Measurements from ENCODE around the gene LPGAT1. TPM values are rescaled to one million over a fixed set of nuclear protein-coding genes. Genes with fewer than 3 reads are reported as not detected.
A peak's percentile ranks its signal among the peaks of the same experiment; 100 is the strongest.

LPGAT1 gene
- polyA plus RNA-seq, 3 donors from 2014 or later, result 29.1 to 63.3 (median 46.9) TPM

- Mint-ChIP-seq H3K9me3 (no peaks in the 10 kb centered on the region), H3K36me3 (peaks cover 13 to 17% (median 14%) of the 10 kb centered on the region in 3 donors), H3K4me3 (no peak overlapping the region), H3K27me3 (ENCODE audit: low read depth in 3 of 3) (peaks cover 0 to 2% (median under 1%) of the 10 kb centered on the region in 3 donors), H3K27ac (no peak overlapping the region), H3K4me1 (peaks cover 2 to 17% of the 10 kb centered on the region in 2 donors)
- DNase-seq, result no peak
Measured at GRCh38 chr1:211814313-211814712, 16.2 kb downstream of the LPGAT1 start.

GRCh38 chr1:211813590-211813989 lies 17.0 kb downstream of the LPGAT1 start:
- H3K9me3 Mint-ChIP-seq, result no peaks in the 10 kb centered on the region
- H3K36me3 Mint-ChIP-seq, result peaks cover 15 to 17% (median 16%) of the 10 kb centered on the region in 3 donors
- H3K27me3 Mint-ChIP-seq (ENCODE audit: low read depth in 3 of 3), result peaks cover 0 to 2% (median 0%) of the 10 kb centered on the region in 3 donors
- DNase-seq, result no peak
- peak overlapping the region in 2 of 6 donors; percentile 12 for H3K27ac Mint-ChIP-seq
- H3K4me1 Mint-ChIP-seq, result peaks cover 2 to 21% of the 10 kb centered on the region in 2 donors
- no peak overlapping the region for H3K4me3 Mint-ChIP-seq

GRCh38 chr1:211812584-211812983 lies 18.0 kb downstream of the LPGAT1 start:
- DNase-seq, result no peak
- peak overlapping the region in 1 of 6 donors; percentile 19 for H3K27ac Mint-ChIP-seq
- no peak overlapping the region for H3K4me3 Mint-ChIP-seq
- peaks cover 2 to 27% of the 10 kb centered on the region in 2 donors for H3K4me1 Mint-ChIP-seq
- no peaks in the 10 kb centered on the region for H3K27me3 Mint-ChIP-seq (ENCODE audit: low read depth in 3 of 3)
- H3K9me3 Mint-ChIP-seq, result no peaks in the 10 kb centered on the region
- peaks cover 17 to 21% (median 18%) of the 10 kb centered on the region in 3 donors for H3K36me3 Mint-ChIP-seq

GRCh38 chr1:211811848-211812247 lies 18.7 kb downstream of the LPGAT1 start:
- peaks cover 2 to 35% of the 10 kb centered on the region in 2 donors for H3K4me1 Mint-ChIP-seq
- H3K36me3 Mint-ChIP-seq, result peaks cover 17 to 28% (median 25%) of the 10 kb centered on the region in 3 donors
- no peak overlapping the region for H3K4me3 Mint-ChIP-seq
- H3K9me3 Mint-ChIP-seq, result no peaks in the 10 kb centered on the region
- peak overlapping the region in 1 of 6 donors; percentile 31 for H3K27ac Mint-ChIP-seq
- no peak for DNase-seq
- no peaks in the 10 kb centered on the region for H3K27me3 Mint-ChIP-seq (ENCODE audit: low read depth in 3 of 3)

- Mint-ChIP-seq H3K36me3 (peaks cover 17 to 28% (median 28%) of the 10 kb centered on the region in 3 donors), H3K4me3 (no peak overlapping the region)
Measured at GRCh38 chr1:211811126-211811525, 19.4 kb downstream of the LPGAT1 start.

GRCh38 chr1:211808475-211808874 lies 22.1 kb downstream of the LPGAT1 start:
- no peak for DNase-seq
- no peaks in the 10 kb centered on the region for H3K27me3 Mint-ChIP-seq (ENCODE audit: low read depth in 3 of 3)
- no peak overlapping the region for H3K4me3 Mint-ChIP-seq
- H3K9me3 Mint-ChIP-seq, result no peaks in the 10 kb centered on the region
- peaks cover 2 to 50% of the 10 kb centered on the region in 2 donors for H3K4me1 Mint-ChIP-seq
- H3K36me3 Mint-ChIP-seq, result peaks cover 24 to 40% (median 39%) of the 10 kb centered on the region in 3 donors
- H3K27ac Mint-ChIP-seq, result no peak overlapping the region

More at GRCh38 chr1:211811126-211811525, 19.4 kb downstream of the LPGAT1 start:
- Mint-ChIP-seq H3K4me1 (peaks cover 2 to 42% of the 10 kb centered on the region in 2 donors), H3K27me3 (ENCODE audit: low read depth in 3 of 3) (no peaks in the 10 kb centered on the region), H3K9me3 (no peaks in the 10 kb centered on the region), H3K27ac (peak overlapping the region in 2 of 6 donors; percentile 3 to 18)
- DNase-seq, result no peak

GRCh38 chr1:211804915-211805314 lies 25.6 kb downstream of the LPGAT1 start:
- no peaks in the 10 kb centered on the region for H3K9me3 Mint-ChIP-seq
- no peak overlapping the region for H3K4me3 Mint-ChIP-seq
- peaks cover 5 to 68% of the 10 kb centered on the region in 2 donors for H3K4me1 Mint-ChIP-seq
- peaks cover 0 to 2% (median 0%) of the 10 kb centered on the region in 3 donors for H3K27me3 Mint-ChIP-seq (ENCODE audit: low read depth in 3 of 3)
- H3K36me3 Mint-ChIP-seq, result peaks cover 34 to 59% (median 56%) of the 10 kb centered on the region in 3 donors
- H3K27ac Mint-ChIP-seq, result no peak overlapping the region
- no peak for DNase-seq

- peaks cover 0 to 2% (median 0%) of the 10 kb centered on the region in 3 donors for H3K27me3 Mint-ChIP-seq (ENCODE audit: low read depth in 3 of 3)
- H3K9me3 Mint-ChIP-seq, result no peaks in the 10 kb centered on the region
- no peak for DNase-seq
- H3K36me3 Mint-ChIP-seq, result peaks cover 33 to 51% (median 42%) of the 10 kb centered on the region in 3 donors
- H3K4me1 Mint-ChIP-seq, result peaks cover 10 to 60% of the 10 kb centered on the region in 2 donors
- no peak overlapping the region for H3K27ac Mint-ChIP-seq
- H3K4me3 Mint-ChIP-seq, result no peak overlapping the region
Measured at GRCh38 chr1:211800925-211801607, 29.5 kb downstream of the LPGAT1 start.

- Mint-ChIP-seq H3K27me3 (ENCODE audit: low read depth in 3 of 3) (peaks cover 0 to 2% (median 0%) of the 10 kb centered on the region in 3 donors), H3K4me1 (peaks cover 8 to 50% of the 10 kb centered on the region in 2 donors), H3K4me3 (no peak overlapping the region), H3K9me3 (no peaks in the 10 kb centered on the region), H3K27ac (no peak overlapping the region), H3K36me3 (peaks cover 24 to 41% (median 27%) of the 10 kb centered on the region in 3 donors)
- DNase-seq, result no peak
Measured at GRCh38 chr1:211797994-211798393, 32.6 kb downstream of the LPGAT1 start.

- no peak overlapping the region for H3K4me3 Mint-ChIP-seq
- peaks cover 0 to 5% of the 10 kb centered on the region in 2 donors for H3K4me1 Mint-ChIP-seq
- no peaks in the 10 kb centered on the region for H3K9me3 Mint-ChIP-seq
- DNase-seq, result no peak
- no peaks in the 10 kb centered on the region for H3K27me3 Mint-ChIP-seq (ENCODE audit: low read depth in 3 of 3)
- H3K36me3 Mint-ChIP-seq, result peaks cover 11 to 20% (median 17%) of the 10 kb centered on the region in 3 donors
- peak overlapping the region in 4 of 6 donors; percentile 14 to 72 (median 50) for H3K27ac Mint-ChIP-seq
Measured at GRCh38 chr1:211791979-211792378, 38.6 kb downstream of the LPGAT1 start.

- H3K9me3 Mint-ChIP-seq, result no peaks in the 10 kb centered on the region
- DNase-seq, result no peak
- H3K4me1 Mint-ChIP-seq, result peaks cover 2 to 5% of the 10 kb centered on the region in 2 donors
- H3K27me3 Mint-ChIP-seq (ENCODE audit: low read depth in 3 of 3), result no peaks in the 10 kb centered on the region
- H3K4me3 Mint-ChIP-seq, result no peak overlapping the region
- no peak overlapping the region for H3K27ac Mint-ChIP-seq
- H3K36me3 Mint-ChIP-seq, result peaks cover 11 to 25% (median 19%) of the 10 kb centered on the region in 3 donors
Measured at GRCh38 chr1:211789641-211790464, 40.7 kb downstream of the LPGAT1 start.

- no peak for DNase-seq
- Mint-ChIP-seq H3K4me3 (no peak overlapping the region), H3K36me3 (peaks cover 11 to 30% (median 22%) of the 10 kb centered on the region in 3 donors), H3K27me3 (ENCODE audit: low read depth in 3 of 3) (no peaks in the 10 kb centered on the region), H3K4me1 (peaks cover 12 to 17% of the 10 kb centered on the region in 2 donors), H3K27ac (no peak overlapping the region), H3K9me3 (no peaks in the 10 kb centered on the region)
Measured at GRCh38 chr1:211788626-211789025, 41.9 kb downstream of the LPGAT1 start.

- no peaks in the 10 kb centered on the region for H3K27me3 Mint-ChIP-seq (ENCODE audit: low read depth in 3 of 3)
- peaks cover 3 to 20% (median 16%) of the 10 kb centered on the region in 3 donors for H3K36me3 Mint-ChIP-seq
- DNase-seq, result peak; percentile 51 to 63 (median 60)
- peak overlapping the region; percentile 19 to 72 (median 44) for H3K4me3 Mint-ChIP-seq
- H3K27ac Mint-ChIP-seq, result peak overlapping the region; percentile 47 to 83 (median 72)
- H3K4me1 Mint-ChIP-seq, result peaks cover 16 to 24% of the 10 kb centered on the region in 2 donors
- H3K9me3 Mint-ChIP-seq, result no peaks in the 10 kb centered on the region
Measured at GRCh38 chr1:211783897-211784296, 46.7 kb downstream of the LPGAT1 start.

- H3K36me3 Mint-ChIP-seq, result peaks cover 6 to 27% (median 20%) of the 10 kb centered on the region in 3 donors
- no peak overlapping the region for H3K4me3 Mint-ChIP-seq
- peaks cover 16 to 24% of the 10 kb centered on the region in 2 donors for H3K4me1 Mint-ChIP-seq
- DNase-seq, result no peak
- H3K9me3 Mint-ChIP-seq, result no peaks in the 10 kb centered on the region
- H3K27me3 Mint-ChIP-seq (ENCODE audit: low read depth in 3 of 3), result no peaks in the 10 kb centered on the region
- H3K27ac Mint-ChIP-seq, result peak overlapping the region in 5 of 6 donors; percentile 11 to 77 (median 63)
Measured at GRCh38 chr1:211783266-211783665, 47.3 kb downstream of the LPGAT1 start.

All from immature natural killer cell (primary cell).